GM23338 (cell line): ENCODE results near the gene CSTPP1. TPM values are rescaled to one million over a fixed set of nuclear protein-coding genes. Genes with fewer than 3 reads are reported as not detected.

ENCODE experiments used
- ATAC-seq: fragments of 200-7000 bp; cut with Tn5 transposase; 3 replicates; pipeline ENCODE4 v1.9.1; 2020
- DNase-seq: peaks from one replicate; pipeline ENCODE4 v3.0.0-alpha.2; 2015; ENCODE audit warnings: low spot score
- H2AFZ ChIP-seq: fragments of 200-600 bp; sonication (generic); 2 replicates; pipeline ENCODE4 v1.8.0; 2016; ENCODE audit warnings: antibody characterized with exemption, mild to moderate bottlenecking, moderate library complexity
- H3F3A ChIP-seq: fragments of 200-600 bp; sonication (generic); replicated peaks from 2 replicates; pipeline ENCODE4 v1.8.0; 2017; ENCODE audit warnings: antibody characterized with exemption, mixed run types, low read depth
- H3K27ac ChIP-seq: fragments of 200-600 bp; sonication (generic); 2 replicates; pipeline ENCODE4 v1.6.1; 2016; ENCODE audit warnings: low read depth
- H3K27me3 ChIP-seq: fragments of 200-600 bp; sonication (generic); 2 replicates; pipeline ENCODE4 v1.8.0; 2016; ENCODE audit warnings: mild to moderate bottlenecking, mixed run types, moderate library complexity; ENCODE audit not compliant: insufficient read depth
- H3K36me3 ChIP-seq: fragments of 200-600 bp; sonication (generic); 2 replicates; pipeline ENCODE4 v1.8.0; 2016; ENCODE audit warnings: mild to moderate bottlenecking; ENCODE audit not compliant: insufficient read depth
- H3K4me1 ChIP-seq: fragments of 200-600 bp; sonication (generic); 2 replicates; pipeline ENCODE4 v1.8.0; 2016; ENCODE audit warnings: mild to moderate bottlenecking, moderate library complexity; ENCODE audit not compliant: insufficient read depth
- H3K4me2 ChIP-seq: fragments of 200-600 bp; sonication (generic); 2 replicates; pipeline ENCODE4 v1.7.1; 2017; ENCODE audit warnings: mixed run types
- H3K4me3 ChIP-seq: fragments of 200-600 bp; sonication (generic); 2 replicates; pipeline ENCODE4 v1.6.1; 2016; ENCODE audit warnings: mixed run types
- H3K79me2 ChIP-seq: fragments of 200-600 bp; sonication (generic); replicated peaks from 2 replicates; pipeline ENCODE4 v1.8.0; 2017; ENCODE audit warnings: mild to moderate bottlenecking; ENCODE audit not compliant: insufficient read depth
- H3K9me2 ChIP-seq: fragments of 200-600 bp; sonication (generic); 2 replicates; pipeline ENCODE4 v1.8.0; 2017; ENCODE audit not compliant: insufficient read depth
- H4K20me1 ChIP-seq: fragments of 200-600 bp; sonication (generic); replicated peaks from 2 replicates; pipeline ENCODE4 v1.8.0; 2017; ENCODE audit warnings: mild to moderate bottlenecking; ENCODE audit not compliant: insufficient read depth
- H3K27ac Mint-ChIP-seq: 2 replicates; pipeline ENCODE4 v1.8.0; 2020; ENCODE audit warnings: inconsistent platforms, mild to moderate bottlenecking, moderate library complexity, mixed read lengths
- H3K27me3 Mint-ChIP-seq: 3 replicates; pipeline ENCODE4 v1.8.0; 2022; ENCODE audit warnings: low read depth, mild to moderate bottlenecking, moderate library complexity, mixed read lengths, inconsistent platforms; ENCODE audit not compliant: insufficient read depth, poor library complexity
- H3K36me3 Mint-ChIP-seq: 3 replicates; pipeline ENCODE4 v1.8.0; 2021; ENCODE audit warnings: low read depth, mild to moderate bottlenecking, inconsistent platforms, moderate library complexity, mixed read lengths
- H3K4me1 Mint-ChIP-seq: 3 replicates; pipeline ENCODE4 v1.8.0; 2020; ENCODE audit warnings: mild to moderate bottlenecking, inconsistent platforms, mixed read lengths
- H3K4me3 Mint-ChIP-seq: 3 replicates; pipeline ENCODE4 v1.8.0; 2021; ENCODE audit warnings: moderate library complexity, mild to moderate bottlenecking, inconsistent platforms, mixed read lengths
- H3K9me3 Mint-ChIP-seq: 3 replicates; pipeline ENCODE4 v1.8.0; 2020; ENCODE audit warnings: moderate library complexity, mild to moderate bottlenecking, inconsistent platforms, mixed read lengths
- CREB1 ChIP-seq: fragments of 250-450 bp; sonication (Bioruptor Pico); IDR thresholded peaks from 2 replicates; pipeline ENCODE4 v1.5.0; 2020; ENCODE audit warnings: low read depth, mild to moderate bottlenecking, moderate library complexity
- CTCF ChIP-seq, 2 experiments: fragments of 200-600 bp in 1 of 2; sonication (generic) in 1 of 2; conservative IDR thresholded peaks; 2 replicates each; pipeline versions ENCODE4 v1.5.1 to v1.6.1; 2016 to 2017; ENCODE audit warnings: antibody characterized with exemption in 2 of 2, low read depth in 2 of 2, mild to moderate bottlenecking in 2 of 2, moderate library complexity in 1 of 2
- EZH2phosphoT487 ChIP-seq: fragments of 200-600 bp; sonication (generic); IDR thresholded peaks from one replicate; pipeline ENCODE4 v1.8.1; 2018; ENCODE audit warnings: antibody characterized with exemption; ENCODE audit not compliant: unreplicated experiment
- JUNB ChIP-seq: IDR thresholded peaks from one replicate; pipeline ENCODE4 v1.6.1; 2016; ENCODE audit warnings: antibody characterized with exemption; ENCODE audit not compliant: unreplicated experiment
- NANOG ChIP-seq: IDR thresholded peaks from 2 replicates; pipeline ENCODE4 v1.6.1; 2016; ENCODE audit warnings: antibody characterized with exemption, borderline replicate concordance
- POLR2AphosphoS5 ChIP-seq: IDR thresholded peaks from 2 replicates; pipeline ENCODE4 v1.6.1; 2016; ENCODE audit warnings: antibody characterized with exemption, low read depth
- REST ChIP-seq: IDR thresholded peaks from one replicate; pipeline ENCODE4 v1.6.1; 2018; ENCODE audit warnings: antibody characterized with exemption; ENCODE audit not compliant: unreplicated experiment
- ZNF114 ChIP-seq: fragments of 250-450 bp; sonication (Bioruptor Pico); IDR thresholded peaks from 2 replicates; pipeline ENCODE4 v1.5.0; 2020; ENCODE audit warnings: mild to moderate bottlenecking, moderate library complexity
- ZNF331 ChIP-seq: fragments of 250-450 bp; sonication (Bioruptor Pico); IDR thresholded peaks from 2 replicates; pipeline ENCODE4 v1.5.0; 2020; ENCODE audit warnings: low read depth, mild to moderate bottlenecking, moderate library complexity
- polyA plus RNA-seq: library from polyadenylated mRNA; unstranded; fragments of >200 nt; fragmentation: Nextera tagmentation; extraction: Ambion mirVana; gene quantifications from 2 replicates; pipeline ENCODE4 v1.2.1, GENCODE V29; 2016
- total RNA-seq: library from RNA; depleted of rRNA; stranded (reverse); fragments of >200 nt; shearing (Covaris generic); gene quantifications from 2 replicates; pipeline ENCODE4 v1.2.3, GENCODE V29; 2014
- TF ChIP-seq, protein P1 (sequence below): IDR thresholded peaks from 2 replicates; pipeline ENCODE4 v1.6.1; 2016; ENCODE audit warnings: antibody characterized with exemption

CSTPP1 gene
- total and polyA plus RNA-seq, 2 experiments from 2014 or later: 23.5 to 42.6 TPM

- TF ChIP-seq REST: no peak
- no peak for TF ChIP-seq ZNF331
- TF ChIP-seq ZNF114 (CRISPR knock-in tag): no peak
- TF ChIP-seq CTCF (conservative IDR thresholded peaks at IDR 0.05; ENCODE audit: low read depth in 2 of 2): no peak
- no peak for TF ChIP-seq CREB1 (CRISPR knock-in tag)
- TF ChIP-seq POLR2AphosphoS5: no peak
- TF ChIP-seq, protein P1, sequence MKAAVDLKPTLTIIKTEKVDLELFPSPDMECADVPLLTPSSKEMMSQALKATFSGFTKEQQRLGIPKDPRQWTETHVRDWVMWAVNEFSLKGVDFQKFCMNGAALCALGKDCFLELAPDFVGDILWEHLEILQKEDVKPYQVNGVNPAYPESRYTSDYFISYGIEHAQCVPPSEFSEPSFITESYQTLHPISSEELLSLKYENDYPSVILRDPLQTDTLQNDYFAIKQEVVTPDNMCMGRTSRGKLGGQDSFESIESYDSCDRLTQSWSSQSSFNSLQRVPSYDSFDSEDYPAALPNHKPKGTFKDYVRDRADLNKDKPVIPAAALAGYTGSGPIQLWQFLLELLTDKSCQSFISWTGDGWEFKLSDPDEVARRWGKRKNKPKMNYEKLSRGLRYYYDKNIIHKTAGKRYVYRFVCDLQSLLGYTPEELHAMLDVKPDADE: no peak
- no peak for TF ChIP-seq NANOG
- no peak for TF ChIP-seq JUNB
Measured at GRCh38 chr11:47178737-47179654, 242.4 kb downstream of the CSTPP1 start (continued).

DNA sequence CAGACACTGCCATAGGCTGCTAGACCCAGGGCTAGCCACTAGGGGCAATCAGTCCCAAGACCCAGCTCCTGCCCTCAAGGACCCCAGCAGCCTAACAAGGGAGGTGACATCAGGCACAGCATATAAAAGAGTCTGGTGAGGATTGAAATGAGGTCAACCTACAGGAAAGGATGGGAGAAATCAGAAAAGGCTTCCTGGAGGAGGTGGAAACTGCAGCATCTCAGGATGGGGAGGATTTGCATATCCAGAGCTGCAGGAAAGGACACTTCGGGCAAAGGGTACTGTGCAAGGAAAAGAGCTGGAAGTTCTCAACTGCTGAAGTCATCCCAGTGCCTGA is 243.1 kb downstream of the CSTPP1 start:
- no peak overlapping the region for H2AFZ ChIP-seq
- Mint-ChIP-seq H3K9me3 (no peaks in the 10 kb centered on the region), H3K4me3 (no peak overlapping the region), H3K36me3 (peaks cover 12% of the 10 kb centered on the region; the same call in 1 of the 3 replicates), H3K4me1 (peaks cover 23% of the 10 kb centered on the region), H3K27me3 (peaks cover 22% of the 10 kb centered on the region), H3K27ac (peak overlapping the region; percentile 9; the same call in 1 of the 2 replicates)
- ATAC-seq: peak; percentile 34
- no peaks in the 10 kb centered on the region for H3K36me3 ChIP-seq
- H3K27me3 ChIP-seq: no peaks in the 10 kb centered on the region
- no peaks in the 10 kb centered on the region; the same call in 1 of the 2 replicates for H4K20me1 ChIP-seq
- peak; percentile 79 for DNase-seq
- H3K27ac ChIP-seq: no peak overlapping the region
- TF ChIP-seq CTCF (conservative IDR thresholded peaks at IDR 0.05; ENCODE audit: low read depth in 2 of 2): peak; percentile 66 to 71
- TF ChIP-seq EZH2phosphoT487: no peak
- no peaks in the 10 kb centered on the region for H3K9me2 ChIP-seq
- no peak overlapping the region for H3K4me3 ChIP-seq
- peaks cover 21% of the 10 kb centered on the region for H3F3A ChIP-seq
- H3K4me2 ChIP-seq: no peak overlapping the region
- H3K79me2 ChIP-seq: peaks cover 38% of the 10 kb centered on the region
- peaks cover 9% of the 10 kb centered on the region; the same call in 1 of the 2 replicates for H3K4me1 ChIP-seq
